Spinal cord (tissue), 10 donors: ENCODE measurements around the gene MYMK. TPM values are rescaled to one million over a fixed set of nuclear protein-coding genes. Genes with fewer than 3 reads are reported as not detected.
A peak's percentile ranks its signal among the peaks of the same experiment; 100 is the strongest.

ENCODE experiments used
- DNase-seq, 6 donors: peaks; one replicate each; pipeline versions ENCODE4 v3.0.0 to v3.0.0-alpha.2; 2013 to 2015; ENCODE audit warnings: low spot score in 6 of 6, low read depth in 4 of 6
- H3K27ac ChIP-seq: one replicate; pipeline ENCODE4 v1.5.1; 2013; ENCODE audit warnings: low read depth, low read length, control low read depth
- H3K27me3 ChIP-seq: one replicate; pipeline ENCODE4 v1.6.1; 2013; ENCODE audit warnings: low read length; ENCODE audit not compliant: control insufficient read depth, insufficient read depth
- H3K36me3 ChIP-seq: one replicate; pipeline ENCODE4 v1.6.1; 2013; ENCODE audit warnings: low read length; ENCODE audit not compliant: control insufficient read depth, insufficient read depth
- H3K4me1 ChIP-seq: one replicate; pipeline ENCODE4 v1.6.1; 2013; ENCODE audit warnings: low read length; ENCODE audit not compliant: control insufficient read depth, insufficient read depth
- H3K4me3 ChIP-seq: one replicate; pipeline ENCODE4 v1.5.1; 2013; ENCODE audit warnings: low read depth, low read length, control low read depth
- H3K9me3 ChIP-seq: one replicate; pipeline ENCODE4 v1.6.1; 2013; ENCODE audit warnings: low read length; ENCODE audit not compliant: control insufficient read depth, insufficient read depth
- WGBS: methylation state at CpG from one replicate; pipeline ENCODE4 v1.1.5; 2013; ENCODE audit warnings: missing lambda C conversion rate; ENCODE audit not compliant: insufficient coverage; 5-methylcytosine and 5-hydroxymethylcytosine counted together
- polyA plus RNA-seq, 2 donors: library from polyadenylated mRNA; unstranded; fragments of 120-200 nt; gene quantifications; one replicate each; pipeline ENCODE4 v1.2.1, GENCODE V29; 2013; ENCODE audit not compliant: insufficient read length in 2 of 2
- total RNA-seq, 2 donors: library from RNA; depleted of rRNA in 1 of 2; stranded (reverse); fragments of 120-200 nt in 1 of 2; fragments of >200 nt in 1 of 2; gene quantifications; one replicate each; pipeline versions ENCODE4 v1.2.3 to v1.2.4, GENCODE V29; 2013 to 2014
- donor health status: healthy.

The MYMK gene
- total and polyA plus RNA-seq, 4 donors: 0.26 TPM; not detected in 3

DNA sequence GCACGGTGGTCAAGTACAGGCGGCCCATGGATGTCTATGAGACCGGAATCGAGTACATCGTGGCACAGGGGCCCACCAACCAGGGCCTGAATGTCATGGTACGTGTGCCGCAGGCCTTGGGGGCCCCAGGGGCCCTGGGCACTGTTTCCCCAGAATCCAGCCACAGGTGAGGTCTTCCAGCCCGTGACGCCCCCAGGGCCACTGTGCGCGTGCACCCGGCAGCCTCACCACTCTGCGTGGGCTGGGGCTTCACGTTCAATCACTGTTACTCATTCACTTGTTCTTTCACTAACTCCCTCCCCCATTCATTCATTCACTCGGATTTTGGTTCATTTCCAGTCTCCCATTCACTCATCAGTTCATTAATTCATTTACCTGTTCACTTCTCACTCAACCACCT is 22.4 kb upstream of the MYMK start:
- H3K36me3 ChIP-seq: peaks cover 27% of the 10 kb centered on the region
- H3K4me1 ChIP-seq: peaks cover 22% of the 10 kb centered on the region
- DNase-seq: no peak
- H3K27ac ChIP-seq: no peak overlapping the region
- no peak overlapping the region for H3K4me3 ChIP-seq
- no peaks in the 10 kb centered on the region for H3K27me3 ChIP-seq
- no peaks in the 10 kb centered on the region for H3K9me3 ChIP-seq
- WGBS: 88% methylated on average over 15 of the region's 15 CpGs

- Histone ChIP-seq H3K9me3 (no peaks in the 10 kb centered on the region), H3K36me3 (peaks cover 30% of the 10 kb centered on the region), H3K27me3 (no peaks in the 10 kb centered on the region), H3K27ac (no peak overlapping the region), H3K4me3 (no peak overlapping the region), H3K4me1 (peaks cover 22% of the 10 kb centered on the region)
- DNase-seq: no peak
- WGBS: 72% methylated on average over 8 of the region's 8 CpGs
These were observed 21.5 kb upstream of the MYMK start for GRCh38 chr9:133546287-133546680.

DNA sequence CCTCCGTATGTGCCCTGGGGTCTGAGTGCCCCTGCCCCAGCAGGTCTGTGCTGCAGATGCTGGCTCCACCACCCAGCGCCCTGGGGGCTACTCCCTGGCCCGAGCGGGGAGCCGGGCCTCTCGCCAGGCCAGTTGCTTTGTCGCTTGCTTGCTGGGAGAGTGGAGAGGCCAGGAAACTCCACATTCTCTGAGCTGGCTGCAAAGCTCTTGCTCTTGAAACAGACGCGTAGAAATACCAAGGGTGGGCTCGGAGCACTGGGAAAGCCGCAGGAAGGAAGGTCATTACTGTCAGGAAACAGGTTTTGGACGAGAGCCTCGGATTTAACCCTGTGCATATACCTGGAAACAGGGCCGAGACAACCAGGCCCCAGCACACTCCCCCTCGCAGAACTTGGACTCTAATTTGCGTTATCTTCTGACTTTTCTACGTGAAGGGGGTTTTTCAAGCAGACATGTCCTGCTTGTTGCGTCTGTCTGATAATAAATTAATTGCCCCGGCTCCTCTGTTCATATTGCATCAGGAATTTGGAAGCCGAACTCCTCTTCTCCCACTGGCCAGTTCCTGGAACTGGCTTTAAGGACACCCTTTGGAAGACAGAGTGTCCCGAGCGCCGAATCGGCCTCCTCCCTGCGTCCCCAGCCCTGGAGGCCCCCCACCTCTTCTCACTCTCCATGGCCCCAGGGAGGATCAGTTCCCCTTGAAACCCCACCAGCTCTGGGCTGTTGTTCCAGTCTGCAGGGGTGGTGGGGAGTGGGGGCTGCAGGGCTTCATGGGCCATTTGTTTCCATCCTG is 20.9 kb upstream of the MYMK start:
- H3K27me3 ChIP-seq: no peaks in the 10 kb centered on the region
- peaks cover 33% of the 10 kb centered on the region for H3K36me3 ChIP-seq
- no peaks in the 10 kb centered on the region for H3K9me3 ChIP-seq
- 47% methylated on average over 13 of the region's 25 CpGs for WGBS
- no peak overlapping the region for H3K27ac ChIP-seq
- DNase-seq: peak in 1 of 6 donors; percentile 47
- peaks cover 25% of the 10 kb centered on the region for H3K4me1 ChIP-seq
- H3K4me3 ChIP-seq: no peak overlapping the region

DNA sequence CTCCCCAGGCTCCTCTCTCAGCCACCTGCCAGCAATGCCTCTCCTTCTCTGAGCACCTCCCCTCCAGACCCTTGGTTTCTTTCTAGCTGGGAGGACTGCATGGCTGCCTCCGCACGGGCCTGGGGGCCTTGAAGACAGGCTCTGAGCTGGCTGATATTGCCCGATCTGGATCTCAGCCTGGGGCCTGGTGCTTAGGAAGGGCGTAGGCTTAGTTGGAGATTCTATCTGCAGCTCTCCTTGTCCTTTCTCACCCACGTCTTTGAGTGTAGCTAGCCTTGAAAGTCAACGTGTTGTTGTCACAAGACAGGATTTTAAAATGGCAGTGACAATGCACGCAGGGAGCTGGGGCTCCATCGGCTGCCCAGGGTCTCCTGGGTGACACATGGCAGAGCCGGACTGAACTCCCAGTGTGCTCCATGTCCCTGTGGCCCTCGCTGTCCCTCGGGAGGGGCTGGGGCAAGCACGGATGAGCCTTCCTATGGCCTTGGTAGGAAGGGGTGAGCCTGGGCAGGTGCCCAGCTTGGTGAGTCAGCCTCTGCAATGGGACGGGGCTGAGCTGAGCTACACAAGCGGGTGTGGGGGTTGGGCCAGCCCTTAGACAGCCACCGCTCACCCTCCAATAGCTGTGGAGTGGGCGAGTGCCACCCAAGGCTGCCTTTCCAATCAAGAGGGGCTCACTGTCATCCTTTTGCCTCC is 19.2 kb upstream of the MYMK start:
- Histone ChIP-seq H3K4me1 (peaks cover 40% of the 10 kb centered on the region), H3K36me3 (peaks cover 39% of the 10 kb centered on the region), H3K4me3 (no peak overlapping the region), H3K9me3 (no peaks in the 10 kb centered on the region), H3K27ac (no peak overlapping the region), H3K27me3 (peaks cover 3% of the 10 kb centered on the region)
- no peak for DNase-seq
- WGBS: 77% methylated on average over 14 of the region's 16 CpGs

DNA sequence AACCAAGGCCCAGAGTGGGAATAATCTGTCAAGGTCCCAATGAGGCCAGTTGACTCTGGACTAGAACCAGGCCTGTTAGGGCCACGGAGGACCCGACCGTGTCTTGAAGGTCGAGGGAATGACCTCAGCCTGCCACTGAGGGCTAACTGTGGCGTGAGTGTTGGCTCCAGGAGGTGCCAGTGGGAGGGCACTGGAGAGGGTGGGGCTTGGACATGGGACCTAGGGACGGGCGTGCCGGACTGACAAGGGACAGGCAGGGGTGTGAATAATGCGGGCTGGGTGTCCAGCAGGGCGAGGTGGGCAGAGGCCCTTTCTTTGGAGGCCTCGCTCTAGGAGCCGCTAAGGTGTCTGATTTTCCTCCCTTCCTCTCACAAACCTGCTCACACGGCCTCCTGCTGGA is 17.2 kb upstream of the MYMK start:
- H3K9me3 ChIP-seq: no peaks in the 10 kb centered on the region
- 75% methylated on average over 12 of the region's 13 CpGs for WGBS
- H3K27me3 ChIP-seq: peaks cover 6% of the 10 kb centered on the region
- DNase-seq: no peak
- H3K27ac ChIP-seq: no peak overlapping the region
- peaks cover 32% of the 10 kb centered on the region for H3K36me3 ChIP-seq
- no peak overlapping the region for H3K4me3 ChIP-seq
- H3K4me1 ChIP-seq: peaks cover 50% of the 10 kb centered on the region

DNA sequence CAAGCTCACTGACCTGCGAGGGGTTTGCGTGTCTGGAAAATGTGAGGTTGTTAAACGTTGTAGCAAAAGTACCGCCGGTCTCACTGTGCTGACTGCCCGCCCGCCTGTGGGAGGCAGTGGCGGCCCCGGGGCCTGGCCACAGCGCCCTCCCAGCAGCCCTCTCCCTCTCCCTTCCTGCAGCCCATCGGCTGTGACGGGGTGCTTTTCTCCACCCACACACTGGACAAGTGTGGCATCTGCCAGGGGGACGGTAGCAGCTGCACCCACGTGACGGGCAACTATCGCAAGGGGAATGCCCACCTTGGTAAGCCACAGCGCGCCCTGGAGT is 15.9 kb upstream of the MYMK start:
- Histone ChIP-seq H3K9me3 (no peaks in the 10 kb centered on the region), H3K4me3 (no peak overlapping the region), H3K36me3 (peaks cover 28% of the 10 kb centered on the region), H3K4me1 (peaks cover 51% of the 10 kb centered on the region), H3K27me3 (peaks cover 6% of the 10 kb centered on the region), H3K27ac (no peak overlapping the region)
- 64% methylated on average over 16 of the region's 18 CpGs for WGBS
- DNase-seq: no peak

- no peak for DNase-seq
- H3K27me3 ChIP-seq: peaks cover 6% of the 10 kb centered on the region
- H3K4me3 ChIP-seq: no peak overlapping the region
- WGBS: 79% methylated on average over 22 of the region's 22 CpGs
- no peak overlapping the region for H3K27ac ChIP-seq
- peaks cover 51% of the 10 kb centered on the region for H3K4me1 ChIP-seq
- no peaks in the 10 kb centered on the region for H3K9me3 ChIP-seq
- H3K36me3 ChIP-seq: peaks cover 23% of the 10 kb centered on the region
These were observed 15.4 kb upstream of the MYMK start for GRCh38 chr9:133539991-133540697.

DNA sequence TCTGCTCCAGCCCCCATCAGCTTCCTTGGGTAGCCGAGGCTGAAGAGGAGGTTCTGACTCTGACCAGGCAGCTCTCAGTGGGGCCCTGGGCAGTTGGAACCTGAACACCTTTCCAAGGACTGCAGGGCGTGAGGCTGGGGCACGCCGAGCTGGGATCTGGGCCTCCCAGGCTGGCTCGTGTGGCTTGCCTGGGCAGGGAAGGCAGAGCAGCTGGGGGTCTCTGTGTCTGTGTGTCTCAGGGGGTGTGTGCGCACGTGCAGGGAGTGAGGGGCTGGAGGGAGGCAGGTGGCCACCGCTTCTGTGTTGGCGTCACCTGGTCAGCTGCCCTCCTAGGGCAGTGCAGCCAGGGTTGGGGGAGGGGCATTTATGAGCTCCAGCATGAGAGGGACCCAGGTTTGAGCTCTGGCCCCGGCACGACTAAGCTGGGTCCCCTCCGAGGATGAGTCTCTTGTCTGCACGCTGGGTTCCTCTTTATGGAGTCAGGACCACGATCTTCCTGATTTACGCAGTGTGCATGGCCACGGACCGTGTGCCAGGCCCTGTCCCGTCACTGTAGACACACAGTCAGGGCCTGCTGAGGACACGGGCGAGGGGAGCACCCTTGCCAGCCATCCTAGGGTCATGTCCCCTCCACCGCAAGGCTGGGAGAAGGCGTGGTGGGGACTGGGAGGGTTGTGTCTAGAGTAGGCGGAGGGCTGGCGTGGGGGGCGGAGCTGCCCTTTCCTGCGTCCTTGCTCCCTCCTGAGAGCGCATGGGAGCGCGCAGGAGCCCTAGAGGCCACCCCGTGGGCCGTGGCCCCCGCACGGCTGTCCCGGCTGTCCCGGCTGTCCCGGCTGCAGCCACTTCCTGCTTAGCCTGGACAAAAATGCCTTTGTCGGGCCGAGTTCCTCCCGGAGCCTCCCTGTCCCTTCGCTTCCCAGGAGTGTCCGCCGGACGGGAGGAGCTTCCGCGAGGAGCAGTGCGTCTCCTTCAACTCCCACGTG is 14.4 kb upstream of the MYMK start:
- no peak for DNase-seq
- Histone ChIP-seq H3K27ac (no peak overlapping the region), H3K4me3 (no peak overlapping the region), H3K36me3 (peaks cover 21% of the 10 kb centered on the region), H3K27me3 (peaks cover 10% of the 10 kb centered on the region), H3K4me1 (peaks cover 56% of the 10 kb centered on the region), H3K9me3 (no peaks in the 10 kb centered on the region)
- WGBS: 41% methylated on average over 45 of the region's 47 CpGs

GRCh38 chr9:133538176-133538575 is 13.4 kb upstream of the MYMK start:
- H3K4me1 ChIP-seq: peaks cover 65% of the 10 kb centered on the region

More at GRCh38 chr9:133538176-133538575, 13.4 kb upstream of the MYMK start:
- Histone ChIP-seq H3K27ac (no peak overlapping the region), H3K9me3 (no peaks in the 10 kb centered on the region), H3K27me3 (peaks cover 10% of the 10 kb centered on the region), H3K36me3 (peaks cover 21% of the 10 kb centered on the region), H3K4me3 (no peak overlapping the region)
- no peak for DNase-seq
- WGBS: 95% methylated on average over 14 of the region's 14 CpGs
